Activated naive CD8-positive, alpha-beta T cell treated with anti-CD3 and anti-CD28 coated beads for 36 hours (primary cell): Measurements from ENCODE around the gene TCEA2. TPM values are rescaled to one million over a fixed set of nuclear protein-coding genes. Genes with fewer than 3 reads are reported as not detected.

Source experiments
- DNase-seq: peaks from one replicate; pipeline ENCODE4 v3.0.0; 2021
- H3K27ac Mint-ChIP-seq: one replicate; pipeline ENCODE4 v1.8.0; 2022; ENCODE audit warnings: mild to moderate bottlenecking, moderate library complexity, mixed read lengths
- H3K27me3 Mint-ChIP-seq: one replicate; pipeline ENCODE4 v1.8.0; 2022; ENCODE audit warnings: mild to moderate bottlenecking, mixed read lengths
- H3K36me3 Mint-ChIP-seq: one replicate; pipeline ENCODE4 v1.8.0; 2021; ENCODE audit warnings: mild to moderate bottlenecking, mixed read lengths
- H3K4me1 Mint-ChIP-seq: one replicate; pipeline ENCODE4 v1.8.0; 2021; ENCODE audit warnings: mixed read lengths
- H3K4me3 Mint-ChIP-seq: one replicate; pipeline ENCODE4 v1.8.0; 2022; ENCODE audit warnings: mild to moderate bottlenecking, moderate library complexity, mixed read lengths
- H3K9me3 Mint-ChIP-seq: one replicate; pipeline ENCODE4 v1.8.0; 2022; ENCODE audit warnings: mixed read lengths
- total RNA-seq, 2 experiments: library from RNA; stranded (reverse); gene quantifications; one replicate each; pipeline ENCODE4 v1.2.3, GENCODE V29; 2021

The TCEA2 gene
- total RNA-seq, 2 experiments from 2014 or later: 37.8 to 38.6 TPM

DNA sequence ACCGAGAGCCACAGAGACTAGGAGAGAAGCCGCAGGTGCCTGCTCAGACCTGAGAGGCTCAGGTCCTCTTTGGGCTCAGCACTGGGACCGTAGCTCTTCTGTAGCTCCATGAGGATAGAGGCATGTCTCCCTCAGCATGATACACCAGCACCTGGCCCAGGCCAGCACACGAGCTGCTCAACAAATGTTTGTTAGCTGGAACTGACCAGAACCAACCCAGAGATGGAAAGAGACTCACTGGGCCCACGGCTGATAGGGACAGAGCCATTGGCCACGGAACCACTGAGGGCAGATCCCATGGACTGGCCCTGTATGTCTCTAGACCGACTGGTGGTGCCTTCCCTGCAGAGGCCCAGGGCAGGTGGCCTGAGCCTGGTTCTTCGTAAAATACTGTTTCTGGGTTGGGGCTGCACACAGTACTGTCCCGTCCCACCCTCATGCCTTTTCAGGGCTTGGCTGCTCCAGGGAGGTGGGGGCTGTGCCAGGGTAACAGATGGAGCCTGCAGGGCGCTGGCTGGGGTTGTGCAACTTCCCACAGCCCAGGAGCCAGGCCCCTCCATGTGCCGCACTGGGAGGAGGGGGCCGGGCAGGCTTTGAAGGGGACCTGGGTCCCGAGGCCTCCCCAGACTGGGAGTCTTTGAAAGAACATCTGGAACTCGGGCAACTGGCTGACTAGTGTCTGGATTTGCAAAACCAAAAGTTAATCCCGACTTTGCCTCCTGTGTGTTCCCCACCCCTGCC is 21.8 kb upstream of the TCEA2 start:
- peaks cover 4% of the 10 kb centered on the region for H3K27me3 Mint-ChIP-seq
- no peak for DNase-seq
- H3K4me3 Mint-ChIP-seq: peak overlapping the region; percentile 83
- peaks cover 2% of the 10 kb centered on the region for H3K36me3 Mint-ChIP-seq
- H3K27ac Mint-ChIP-seq: peak overlapping the region; percentile 59
- peaks cover 36% of the 10 kb centered on the region for H3K4me1 Mint-ChIP-seq
- H3K9me3 Mint-ChIP-seq: no peaks in the 10 kb centered on the region

GRCh38 chr20:64041781-64042053 is 21.3 kb upstream of the TCEA2 start:
- peaks cover 9% of the 10 kb centered on the region for H3K27me3 Mint-ChIP-seq
- peak overlapping the region; percentile 83 for H3K4me3 Mint-ChIP-seq
- DNase-seq: no peak
- H3K36me3 Mint-ChIP-seq: peaks cover 2% of the 10 kb centered on the region
- no peak overlapping the region for H3K27ac Mint-ChIP-seq
- no peaks in the 10 kb centered on the region for H3K9me3 Mint-ChIP-seq
- H3K4me1 Mint-ChIP-seq: peaks cover 31% of the 10 kb centered on the region

GRCh38 chr20:64042054-64042781 is 20.8 kb upstream of the TCEA2 start:
- no peak for DNase-seq
- peak overlapping the region; percentile 84 for H3K27ac Mint-ChIP-seq
- H3K36me3 Mint-ChIP-seq: peaks cover 2% of the 10 kb centered on the region
- H3K4me3 Mint-ChIP-seq: peak overlapping the region; percentile 83
- H3K9me3 Mint-ChIP-seq: no peaks in the 10 kb centered on the region
- peaks cover 26% of the 10 kb centered on the region for H3K4me1 Mint-ChIP-seq
- peaks cover 14% of the 10 kb centered on the region for H3K27me3 Mint-ChIP-seq

DNA sequence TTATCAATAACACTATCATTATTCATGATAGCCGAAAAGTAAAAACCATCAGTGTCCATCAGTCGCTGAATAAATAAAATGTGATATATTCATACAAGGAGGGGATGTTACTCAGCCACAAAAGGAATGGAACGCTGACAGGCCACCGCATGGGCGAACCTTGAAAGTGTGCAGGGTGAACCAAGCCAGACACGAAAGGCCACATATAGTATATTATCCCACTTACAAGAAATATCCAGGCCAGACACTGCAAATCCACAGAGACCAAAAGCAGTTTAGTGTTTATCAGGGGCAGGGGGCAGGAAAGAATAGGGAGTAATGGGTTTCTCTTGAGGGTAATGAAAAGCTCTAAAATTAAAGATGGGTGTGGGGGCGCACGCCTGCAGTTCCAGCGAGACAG is 19.2 kb upstream of the TCEA2 start:
- DNase-seq: no peak
- Mint-ChIP-seq H3K4me3 (peak overlapping the region; percentile 48), H3K4me1 (peaks cover 19% of the 10 kb centered on the region), H3K27me3 (peaks cover 18% of the 10 kb centered on the region), H3K27ac (no peak overlapping the region), H3K9me3 (no peaks in the 10 kb centered on the region), H3K36me3 (no peaks in the 10 kb centered on the region)

GRCh38 chr20:64044484-64045247 is 18.3 kb upstream of the TCEA2 start:
- H3K4me3 Mint-ChIP-seq: no peak overlapping the region

DNA sequence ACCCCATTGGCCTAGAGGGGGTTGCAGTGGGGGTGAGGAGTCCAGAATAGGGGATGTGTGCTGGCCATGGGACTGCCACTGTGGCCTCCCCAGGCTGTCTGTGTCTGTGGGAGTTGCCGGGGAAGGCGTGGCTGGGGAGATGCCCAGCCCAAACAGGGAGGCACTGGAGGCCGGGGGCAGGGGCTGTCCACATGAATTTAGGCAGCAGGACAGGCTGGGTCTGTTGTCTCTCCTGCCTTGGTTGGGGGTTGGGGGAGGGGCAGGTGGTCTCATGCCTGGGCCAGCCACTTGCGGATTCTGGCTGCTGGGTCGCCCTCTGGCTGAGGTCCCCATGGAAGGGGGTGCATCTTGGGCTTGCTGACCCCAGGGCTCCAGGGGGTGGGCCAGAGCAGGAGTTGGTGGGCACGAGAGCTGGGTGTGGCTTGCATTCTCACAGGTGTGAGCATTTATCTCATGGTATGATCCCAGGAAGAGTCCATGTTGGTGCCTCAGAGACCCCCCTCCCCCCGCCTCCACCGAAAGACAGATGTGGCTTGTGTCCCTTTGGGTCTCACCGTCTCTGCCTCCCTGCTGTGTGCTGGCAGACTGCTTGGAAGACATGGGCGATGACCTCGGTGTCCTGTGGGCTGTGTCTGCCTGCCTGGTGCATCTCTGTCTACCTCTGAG is 17.5 kb upstream of the TCEA2 start:
- H3K27me3 Mint-ChIP-seq: peaks cover 27% of the 10 kb centered on the region
- H3K27ac Mint-ChIP-seq: no peak overlapping the region
- H3K36me3 Mint-ChIP-seq: no peaks in the 10 kb centered on the region
- H3K9me3 Mint-ChIP-seq: no peaks in the 10 kb centered on the region
- no peak for DNase-seq
- H3K4me1 Mint-ChIP-seq: peaks cover 14% of the 10 kb centered on the region
- no peak overlapping the region for H3K4me3 Mint-ChIP-seq

More at GRCh38 chr20:64044484-64045247, 18.3 kb upstream of the TCEA2 start:
- Mint-ChIP-seq H3K27me3 (peaks cover 22% of the 10 kb centered on the region), H3K4me1 (peaks cover 17% of the 10 kb centered on the region), H3K9me3 (no peaks in the 10 kb centered on the region), H3K27ac (no peak overlapping the region), H3K36me3 (no peaks in the 10 kb centered on the region)
- no peak for DNase-seq

DNA sequence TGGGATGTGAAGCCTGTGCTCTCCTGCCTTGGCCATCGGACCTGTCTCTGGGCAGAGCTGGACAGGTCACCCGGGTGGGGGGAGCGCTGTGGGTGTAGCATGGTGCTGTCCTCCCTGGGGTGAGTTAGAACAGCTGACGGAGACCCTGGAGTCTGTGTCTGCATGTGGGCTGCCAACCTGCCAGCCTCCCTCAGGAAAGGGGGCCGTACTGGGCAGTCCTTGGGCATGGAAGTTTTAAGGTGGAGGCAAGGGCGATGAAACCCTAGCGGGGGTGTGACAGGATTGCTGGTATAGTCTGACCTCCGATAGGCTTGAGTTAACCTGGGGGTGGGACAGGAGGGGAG is 16.0 kb upstream of the TCEA2 start:
- Mint-ChIP-seq H3K27me3 (peaks cover 40% of the 10 kb centered on the region), H3K9me3 (no peaks in the 10 kb centered on the region), H3K27ac (no peak overlapping the region), H3K36me3 (no peaks in the 10 kb centered on the region), H3K4me1 (peaks cover 7% of the 10 kb centered on the region), H3K4me3 (no peak overlapping the region)
- DNase-seq: no peak

GRCh38 chr20:64047968-64048401 is 15.0 kb upstream of the TCEA2 start:
- no peak overlapping the region for H3K4me3 Mint-ChIP-seq

GRCh38 chr20:64048402-64049044 is 14.5 kb upstream of the TCEA2 start:
- H3K36me3 Mint-ChIP-seq: no peaks in the 10 kb centered on the region
- no peak overlapping the region for H3K4me3 Mint-ChIP-seq
- H3K27me3 Mint-ChIP-seq: peaks cover 51% of the 10 kb centered on the region
- no peaks in the 10 kb centered on the region for H3K9me3 Mint-ChIP-seq
- H3K27ac Mint-ChIP-seq: no peak overlapping the region
- H3K4me1 Mint-ChIP-seq: peaks cover 5% of the 10 kb centered on the region
- DNase-seq: no peak

More at GRCh38 chr20:64047968-64048401, 15.0 kb upstream of the TCEA2 start:
- Mint-ChIP-seq H3K4me1 (peaks cover 5% of the 10 kb centered on the region), H3K27ac (no peak overlapping the region), H3K9me3 (no peaks in the 10 kb centered on the region), H3K27me3 (peaks cover 46% of the 10 kb centered on the region), H3K36me3 (no peaks in the 10 kb centered on the region)
- DNase-seq: no peak

DNA sequence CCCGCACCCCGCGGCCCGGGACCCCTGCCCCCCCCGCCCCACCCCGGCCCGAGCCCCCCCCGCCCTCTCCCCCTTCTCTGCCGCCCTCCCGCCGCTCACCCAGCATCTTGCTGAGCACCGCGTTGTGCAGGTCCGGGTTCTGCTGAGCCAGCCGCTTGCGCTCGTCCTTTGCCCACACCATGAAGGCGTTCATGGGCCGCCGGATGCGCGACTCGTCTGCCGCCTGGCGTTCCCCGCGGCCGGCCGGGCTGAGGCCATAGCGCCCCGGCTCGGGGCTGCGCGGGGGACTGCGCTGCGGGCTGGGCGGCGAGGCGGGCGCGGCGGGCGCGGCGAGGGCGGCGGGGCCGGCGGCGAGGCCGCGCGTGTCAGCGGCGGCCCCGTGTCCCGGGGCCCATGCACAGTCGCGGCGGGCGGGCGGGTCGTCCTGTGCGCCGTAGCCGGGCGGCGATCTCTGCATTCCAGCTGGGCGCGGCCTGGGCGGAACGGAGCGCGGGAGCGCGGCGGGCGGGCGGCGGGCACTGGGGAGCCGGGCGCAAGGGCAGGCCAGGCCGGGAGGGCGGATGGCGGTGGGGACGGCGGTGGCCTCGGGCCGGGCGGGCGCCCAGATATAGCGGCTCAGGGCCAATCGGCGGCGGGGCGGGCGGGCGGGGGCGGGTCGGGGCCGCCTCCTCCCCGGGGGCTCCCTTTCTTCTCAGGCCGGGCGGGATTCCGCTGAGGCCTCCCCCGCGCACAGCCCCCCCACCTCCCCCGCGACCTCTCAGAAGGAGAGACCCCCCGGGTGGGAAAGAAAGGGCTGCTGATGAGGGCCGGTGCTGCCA is 13.7 kb upstream of the TCEA2 start, which contains the start of gene SOX18:
Gene SOX18, minus strand, starts transcription at position 580 of the 818 bp plus-strand sequence. Its CDS starts 123 bp downstream, at position 457.
- Mint-ChIP-seq H3K27me3 (peaks cover 54% of the 10 kb centered on the region), H3K27ac (no peak within 1 kb of the TSS), H3K4me3 (no peak within 1 kb of the TSS), H3K4me1 (peaks cover 5% of the 10 kb centered on the region), H3K9me3 (no peaks in the 10 kb centered on the region), H3K36me3 (no peaks in the 10 kb centered on the region)
- DNase-seq: peak; percentile 51

- no peak overlapping the region for H3K27ac Mint-ChIP-seq
These were observed 13.1 kb upstream of the TCEA2 start for GRCh38 chr20:64049878-64050260.

DNA sequence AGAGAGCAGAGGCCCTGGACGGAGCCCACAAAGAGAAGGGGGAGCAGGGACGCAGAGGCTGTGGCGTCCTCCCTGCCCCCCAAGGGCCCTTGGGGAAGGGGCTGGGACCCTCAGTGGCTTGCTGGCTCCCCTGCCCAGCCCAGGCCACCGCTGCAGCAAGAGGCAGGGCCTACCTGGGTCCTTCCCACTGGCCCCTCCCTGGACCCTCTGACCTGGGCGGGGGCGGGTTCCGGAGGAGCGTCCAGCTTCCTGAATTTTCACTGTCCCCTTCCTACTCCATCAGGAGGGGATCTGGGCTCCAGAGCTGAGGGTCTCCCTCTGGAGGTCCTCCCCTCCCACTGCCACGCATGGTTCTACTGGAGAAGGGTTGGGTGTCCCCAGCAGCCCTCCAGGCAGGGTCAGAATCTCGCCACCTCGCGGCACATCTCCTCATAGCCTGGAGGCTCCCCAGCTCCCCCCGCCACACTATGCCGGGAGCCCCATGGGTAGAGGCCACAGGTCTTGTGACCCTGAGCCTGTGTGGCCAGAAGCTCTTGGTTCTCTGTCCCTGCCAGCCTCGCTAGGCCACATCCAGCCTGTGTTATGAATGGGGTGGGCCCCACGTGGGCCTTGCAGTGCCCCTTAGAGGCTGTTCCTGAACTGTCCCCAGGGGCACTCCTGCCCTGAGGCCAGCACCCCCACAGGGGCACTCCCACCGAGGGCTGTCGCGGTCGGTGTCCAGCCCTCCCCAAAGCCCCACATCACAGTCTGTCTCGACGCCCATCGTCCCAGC is 12.6 kb upstream of the TCEA2 start:
- DNase-seq: no peak
- no peak overlapping the region for H3K4me3 Mint-ChIP-seq
- H3K27me3 Mint-ChIP-seq: peaks cover 54% of the 10 kb centered on the region
- H3K27ac Mint-ChIP-seq: no peak overlapping the region
- H3K36me3 Mint-ChIP-seq: no peaks in the 10 kb centered on the region
- H3K9me3 Mint-ChIP-seq: no peaks in the 10 kb centered on the region
- H3K4me1 Mint-ChIP-seq: peaks cover 5% of the 10 kb centered on the region

More at GRCh38 chr20:64049878-64050260, 13.1 kb upstream of the TCEA2 start:
- H3K4me3 Mint-ChIP-seq: no peak overlapping the region
- no peak for DNase-seq
- H3K27me3 Mint-ChIP-seq: peaks cover 54% of the 10 kb centered on the region
- no peaks in the 10 kb centered on the region for H3K9me3 Mint-ChIP-seq
- no peaks in the 10 kb centered on the region for H3K36me3 Mint-ChIP-seq
- H3K4me1 Mint-ChIP-seq: peaks cover 5% of the 10 kb centered on the region

DNA sequence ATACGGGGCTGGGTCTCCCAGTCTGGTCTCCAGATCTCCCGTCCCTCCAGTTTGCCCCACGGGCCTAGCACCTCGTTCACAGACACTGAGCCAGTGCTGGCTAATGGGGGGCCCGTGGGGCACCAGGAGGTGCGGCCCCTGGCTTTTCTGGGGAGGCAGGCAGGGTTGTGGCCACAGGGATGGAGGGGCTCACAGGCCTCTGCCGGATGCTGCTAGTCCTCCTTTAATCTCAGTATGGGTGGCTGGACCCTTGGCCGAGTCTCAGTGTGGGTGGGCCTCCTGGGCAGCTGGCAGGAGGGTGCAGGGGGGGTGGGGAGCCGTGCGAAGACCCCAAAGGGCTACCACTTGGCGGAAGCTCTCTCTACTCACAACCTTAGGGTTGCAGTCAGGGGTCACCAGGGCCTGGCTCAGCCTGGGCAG is 12.0 kb upstream of the TCEA2 start:
- Mint-ChIP-seq H3K4me1 (peaks cover 2% of the 10 kb centered on the region), H3K27me3 (peaks cover 54% of the 10 kb centered on the region), H3K4me3 (no peak overlapping the region), H3K27ac (no peak overlapping the region), H3K36me3 (no peaks in the 10 kb centered on the region), H3K9me3 (no peaks in the 10 kb centered on the region)
- no peak for DNase-seq
